ENCODE measurements around the gene SLC4A1.
A peak's percentile ranks its signal among the peaks of the same experiment; 100 is the strongest.

Gene SLC4A1

DNA sequence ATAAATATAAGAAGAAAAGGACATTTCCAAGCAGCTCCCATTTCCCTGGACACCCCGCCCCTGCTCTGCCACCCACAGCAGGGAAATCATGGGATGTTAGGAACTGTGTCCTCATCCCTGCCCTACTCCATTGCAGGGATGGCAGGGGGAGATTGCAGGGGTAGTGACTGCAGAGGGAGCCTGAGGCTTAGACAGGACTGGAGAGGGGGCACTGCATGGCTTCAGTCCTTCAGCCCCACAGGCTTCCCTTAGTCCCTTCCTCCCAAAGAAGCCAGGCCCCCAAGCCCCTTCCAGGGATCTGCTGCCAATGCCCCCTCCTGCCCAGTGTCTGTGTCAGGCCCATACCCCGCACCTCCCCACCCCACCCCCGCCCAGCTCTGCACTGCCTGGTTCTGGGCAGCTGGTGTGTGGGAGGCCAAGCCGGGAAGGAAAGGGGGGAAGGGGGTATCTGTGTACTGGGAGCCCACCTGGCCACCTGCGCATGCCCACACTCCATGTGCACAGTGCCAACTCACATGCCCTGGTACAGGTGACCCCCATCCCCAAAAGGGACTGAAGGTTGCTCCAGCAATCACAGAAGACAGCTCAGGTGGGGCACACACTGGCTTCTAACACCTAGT, 43.7 kb upstream of the SLC4A1 start:
- H3K9ac ChIP-seq: no peak overlapping the region
- H3K27me3 ChIP-seq: peaks cover 56 to 89% (median 80%) of the 10 kb centered on the region in 11 experiments
- H3K4me1 ChIP-seq: peaks cover 9 to 33% (median 17%) of the 10 kb centered on the region in 10 experiments

DNA sequence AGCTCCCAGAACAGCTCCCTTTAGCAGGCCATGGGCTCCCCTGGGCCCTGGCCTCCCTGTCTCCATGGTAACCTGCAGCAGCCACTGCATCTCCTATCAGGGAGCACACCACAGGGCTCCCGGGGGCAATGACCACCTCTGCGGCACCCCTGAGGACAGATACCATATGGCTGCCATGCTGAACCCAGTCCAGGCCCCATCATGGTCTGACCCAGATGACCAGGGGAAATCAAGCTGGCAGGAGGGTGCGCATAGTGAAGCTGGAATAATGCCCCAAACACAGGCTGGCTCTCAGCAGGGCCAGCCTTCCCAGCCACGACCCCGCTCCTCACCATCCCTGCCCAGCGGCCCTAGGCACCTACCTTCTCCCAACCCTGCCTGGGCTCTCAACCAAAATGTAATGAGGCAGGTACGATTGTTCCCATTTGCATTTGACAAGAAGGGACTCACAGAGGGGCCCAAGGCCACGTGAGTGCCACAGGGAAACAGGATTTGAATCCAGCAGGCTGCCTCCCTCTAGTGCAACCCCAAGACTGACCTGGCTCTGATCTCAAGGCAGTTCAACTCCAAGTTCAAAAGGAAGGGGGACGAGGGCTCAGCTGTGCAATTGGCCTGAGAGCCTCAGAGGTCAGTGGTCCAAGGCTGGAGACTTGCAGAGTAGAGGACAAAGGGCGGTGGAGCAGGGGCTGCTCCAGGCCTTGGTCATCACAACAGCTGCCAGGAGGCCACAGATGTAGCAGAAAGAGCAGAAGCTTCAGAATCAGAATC, 42.9 kb upstream of the SLC4A1 start:
- Histone ChIP-seq H4K20me1 (peaks cover 0 to 44% (median 9%) of the 10 kb centered on the region in 11 experiments; a peak in 13 of 22 replicates), H3K36me3 (no peaks in the 10 kb centered on the region), H3K27ac (no peak overlapping the region), H3K4me2 (no peak overlapping the region; a peak in 1 of 22 replicates), H3K4me1 (peaks cover 9 to 30% (median 17%) of the 10 kb centered on the region in 10 experiments), H3K9ac (no peak overlapping the region), H3K27me3 (peaks cover 48 to 84% (median 73%) of the 10 kb centered on the region in 11 experiments), H3K9me3 (replicated peaks in 1 of 11) (no peaks in the 10 kb centered on the region), H3K4me3 (no peak overlapping the region)
- no peak for TF ChIP-seq Cebpa-rat (IDR thresholded peaks at IDR 0.05)

More for the DNA sequence above, 43.7 kb upstream of the SLC4A1 start:
- no peak overlapping the region for H3K27ac ChIP-seq
- no peak for TF ChIP-seq Cebpa-rat (IDR thresholded peaks at IDR 0.05)
- no peaks in the 10 kb centered on the region for H3K36me3 ChIP-seq
- H3K4me3 ChIP-seq: no peak overlapping the region
- peaks cover 0 to 53% (median 12%) of the 10 kb centered on the region in 11 experiments; a peak in 13 of 22 replicates for H4K20me1 ChIP-seq
- no peaks in the 10 kb centered on the region for H3K9me3 ChIP-seq (replicated peaks in 1 of 11)
- no peak overlapping the region for H3K4me2 ChIP-seq

DNA sequence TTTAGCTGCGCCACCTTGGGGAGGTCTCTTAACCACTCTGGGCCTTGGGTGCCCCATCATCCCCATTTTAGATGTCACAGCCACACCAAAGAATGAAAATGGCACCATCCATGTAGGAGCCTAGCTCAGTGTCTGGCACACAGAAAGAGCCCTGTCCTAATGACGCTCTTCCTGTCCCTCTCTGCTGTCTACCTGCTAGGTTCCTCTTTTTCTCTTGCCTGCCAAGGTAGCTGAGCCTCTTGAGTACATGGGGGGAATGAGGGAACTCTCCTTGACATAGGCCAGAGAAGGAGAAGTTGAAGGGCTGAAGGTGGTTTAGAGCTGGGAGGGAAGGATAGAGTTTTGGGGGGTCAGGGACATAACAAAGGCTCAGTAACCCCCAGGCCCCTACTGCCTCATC, 42.3 kb upstream of the SLC4A1 start:
- Histone ChIP-seq H3K9ac (no peak overlapping the region), H4K20me1 (peaks cover 0 to 43% (median 8%) of the 10 kb centered on the region in 11 experiments; a peak in 12 of 22 replicates), H3K4me3 (no peak overlapping the region), H3K36me3 (no peaks in the 10 kb centered on the region), H3K27ac (no peak overlapping the region), H3K27me3 (peaks cover 41 to 78% (median 67%) of the 10 kb centered on the region in 11 experiments), H3K4me1 (peaks cover 9 to 28% (median 17%) of the 10 kb centered on the region in 10 experiments), H3K9me3 (replicated peaks in 1 of 11) (no peaks in the 10 kb centered on the region), H3K4me2 (no peak overlapping the region; a peak in 2 of 22 replicates)
- TF ChIP-seq Cebpa-rat (IDR thresholded peaks at IDR 0.05): no peak

DNA sequence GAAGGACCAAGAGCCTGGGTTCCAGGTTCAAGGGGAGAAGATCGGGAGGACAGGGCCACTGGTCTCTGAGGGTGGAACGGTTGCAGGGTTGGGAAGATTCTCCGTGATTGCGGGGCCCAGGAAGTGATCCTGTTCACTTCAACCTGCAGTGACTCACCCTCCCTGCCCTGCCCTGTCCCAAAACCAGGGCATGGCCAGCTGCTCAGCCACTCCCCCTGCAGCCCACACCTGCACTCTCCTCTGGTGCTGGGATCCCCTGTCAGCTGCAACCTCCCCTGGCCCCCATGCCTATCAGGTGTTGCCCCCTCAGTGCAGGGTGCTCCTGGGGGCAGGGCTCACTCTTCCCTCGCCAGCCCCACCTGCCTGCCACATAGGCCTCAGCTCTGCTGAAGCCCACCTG, 41.5 kb upstream of the SLC4A1 start:
- H3K36me3 ChIP-seq: no peaks in the 10 kb centered on the region
- TF ChIP-seq Cebpa-rat (IDR thresholded peaks at IDR 0.05): no peak
- no peaks in the 10 kb centered on the region for H3K9me3 ChIP-seq (replicated peaks in 1 of 11)
- no peak overlapping the region for H3K27ac ChIP-seq
- H3K4me1 ChIP-seq: peaks cover 9 to 28% (median 17%) of the 10 kb centered on the region in 10 experiments
- H3K4me2 ChIP-seq: peak overlapping the region in 10 of 11 experiments; percentile 36 to 92 (median 84); a peak in 15 of 22 replicates
- H3K4me3 ChIP-seq: no peak overlapping the region
- peaks cover 0 to 38% (median 8%) of the 10 kb centered on the region in 11 experiments; a peak in 12 of 22 replicates for H4K20me1 ChIP-seq
- H3K9ac ChIP-seq: no peak overlapping the region
- peaks cover 34 to 71% (median 60%) of the 10 kb centered on the region in 11 experiments for H3K27me3 ChIP-seq

DNA sequence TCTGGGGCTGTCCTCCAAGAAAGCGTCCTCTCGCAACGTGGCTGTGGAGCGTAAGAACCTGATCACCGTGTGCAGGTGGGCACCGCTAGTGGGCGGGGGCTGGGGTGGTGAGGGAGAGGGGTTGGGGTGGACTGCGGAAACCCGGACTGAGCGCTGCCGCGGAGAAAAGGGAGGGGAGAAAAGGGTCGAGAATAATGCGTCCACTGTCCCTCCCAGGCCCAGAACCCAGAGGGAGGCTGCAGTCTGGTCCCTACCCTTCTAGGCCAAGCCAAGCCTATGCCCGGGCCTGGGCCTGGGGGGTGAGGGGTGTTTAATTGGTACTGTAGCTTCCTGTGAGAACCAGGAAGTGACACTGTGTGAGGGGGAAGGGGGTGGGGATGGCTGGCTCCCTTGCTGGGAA, 40.9 kb upstream of the SLC4A1 start:
- H3K27me3 ChIP-seq: peaks cover 28 to 65% (median 54%) of the 10 kb centered on the region in 11 experiments
- peak overlapping the region in 7 of 10 experiments; percentile 32 to 67 (median 53); a peak in 11 of 20 replicates for H3K4me3 ChIP-seq
- H3K4me2 ChIP-seq: peak overlapping the region; percentile 36 to 92 (median 85); a peak in 20 of 22 replicates
- peaks cover 9 to 28% (median 17%) of the 10 kb centered on the region in 10 experiments for H3K4me1 ChIP-seq
- no peaks in the 10 kb centered on the region for H3K36me3 ChIP-seq
- H3K9ac ChIP-seq: no peak overlapping the region
- no peak overlapping the region for H3K27ac ChIP-seq
- H3K9me3 ChIP-seq (replicated peaks in 1 of 11): no peaks in the 10 kb centered on the region
- peaks cover 0 to 34% (median 8%) of the 10 kb centered on the region in 11 experiments; a peak in 12 of 22 replicates for H4K20me1 ChIP-seq
- no peak for TF ChIP-seq Cebpa-rat (IDR thresholded peaks at IDR 0.05)

DNA sequence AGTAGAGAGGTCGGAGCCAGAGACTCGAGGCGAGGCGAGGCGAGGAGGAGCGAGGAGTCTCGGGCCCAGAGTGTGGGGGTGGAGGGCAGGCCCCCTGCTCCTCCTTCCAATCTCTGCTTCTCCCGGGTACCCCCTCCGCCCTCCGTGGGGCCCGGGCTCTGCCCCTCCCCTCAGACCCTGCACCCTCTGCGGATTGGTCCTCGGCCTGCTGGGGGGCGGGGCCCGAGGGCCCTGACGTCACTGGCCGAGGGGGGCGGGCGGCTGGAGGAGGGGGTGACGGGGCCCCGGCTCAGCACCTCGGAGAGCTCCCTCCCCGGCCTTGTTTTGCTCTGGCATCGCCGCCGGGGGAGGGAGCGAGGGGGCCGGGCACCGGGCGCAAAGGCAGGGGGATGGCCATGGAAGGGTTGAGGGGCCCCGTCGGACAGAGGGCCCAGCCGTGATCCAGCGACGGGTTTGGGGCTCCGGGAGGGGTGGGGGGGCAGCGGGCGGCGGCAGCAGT, 40.4 kb upstream of the SLC4A1 start, which contains the start of gene RUNDC3A:
Gene RUNDC3A (plus strand): TSS at position 282 of the 499 bp plus-strand sequence. CDS start 232 bp downstream, outside the sequence.
- Histone ChIP-seq H3K4me3 (peak within 1 kb of the TSS; percentile 45 to 67 (median 52); a peak in 18 of 20 replicates), H3K9ac (peak within 1 kb of the TSS in 1 of 11 experiments; percentile 31; a peak in 2 of 22 replicates), H3K27me3 (peaks cover 23 to 60% (median 49%) of the 10 kb centered on the region in 11 experiments), H3K9me3 (replicated peaks in 1 of 11) (no peaks in the 10 kb centered on the region), H3K4me1 (peaks cover 9 to 28% (median 17%) of the 10 kb centered on the region in 10 experiments), H4K20me1 (peaks cover 0 to 29% (median 8%) of the 10 kb centered on the region in 11 experiments; a peak in 12 of 22 replicates), H3K4me2 (peak within 1 kb of the TSS; percentile 71 to 93 (median 87)), H3K27ac (no peak within 1 kb of the TSS), H3K36me3 (no peaks in the 10 kb centered on the region)
- no peak for TF ChIP-seq Cebpa-rat (IDR thresholded peaks at IDR 0.05)

DNA sequence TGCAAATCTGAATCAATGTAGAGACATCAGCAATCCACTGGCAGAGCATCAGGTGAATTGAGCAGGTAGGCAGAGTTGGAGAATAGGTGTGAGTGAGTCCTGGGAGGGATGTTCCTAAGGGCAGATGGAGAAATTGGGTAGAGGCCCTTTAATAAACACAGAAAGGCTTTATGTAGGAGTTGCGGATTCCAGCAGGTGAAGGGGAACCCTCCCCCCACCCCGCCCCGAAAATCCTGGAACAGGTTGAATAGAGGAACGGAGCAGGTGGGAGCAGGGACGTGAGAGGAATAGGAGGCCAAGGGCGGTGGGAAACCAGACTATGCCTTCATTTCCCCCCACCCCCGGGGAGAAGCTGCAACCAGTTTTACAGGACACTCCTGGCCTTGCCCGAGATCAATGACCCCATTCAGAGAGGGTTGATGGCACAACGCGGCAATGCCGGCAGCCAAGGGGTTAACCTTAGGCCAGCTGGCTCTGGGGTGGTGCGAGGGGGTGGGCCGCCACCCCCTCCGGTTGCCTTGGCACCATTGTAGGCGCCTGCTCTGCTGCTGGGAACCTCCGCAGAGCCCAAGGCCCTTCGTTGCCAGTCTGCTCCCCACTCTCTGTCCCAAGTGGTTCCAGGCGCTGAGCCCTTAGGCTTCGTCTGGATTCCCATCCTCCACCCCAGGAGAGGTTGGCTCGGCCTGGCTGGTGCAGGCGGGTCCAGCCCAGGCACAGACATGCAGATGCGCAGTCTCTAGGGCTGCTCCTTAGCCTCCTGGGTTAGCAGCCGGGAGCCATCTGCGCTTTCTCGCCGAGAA, 39.7 kb upstream of the SLC4A1 start:
- H3K36me3 ChIP-seq: no peaks in the 10 kb centered on the region
- no peaks in the 10 kb centered on the region for H3K9me3 ChIP-seq (replicated peaks in 1 of 11)
- H3K9ac ChIP-seq: peak overlapping the region in 1 of 11 experiments; percentile 31; a peak in 2 of 22 replicates
- H4K20me1 ChIP-seq: peaks cover 0 to 25% (median 5%) of the 10 kb centered on the region in 11 experiments; a peak in 12 of 22 replicates
- peaks cover 9 to 28% (median 17%) of the 10 kb centered on the region in 10 experiments for H3K4me1 ChIP-seq
- H3K27ac ChIP-seq: no peak overlapping the region
- H3K4me3 ChIP-seq: peak overlapping the region; percentile 31 to 67 (median 52); a peak in 14 of 20 replicates
- peaks cover 16 to 52% (median 41%) of the 10 kb centered on the region in 11 experiments for H3K27me3 ChIP-seq
- no peak for TF ChIP-seq Cebpa-rat (IDR thresholded peaks at IDR 0.05)
- peak overlapping the region; percentile 71 to 93 (median 87) for H3K4me2 ChIP-seq

DNA sequence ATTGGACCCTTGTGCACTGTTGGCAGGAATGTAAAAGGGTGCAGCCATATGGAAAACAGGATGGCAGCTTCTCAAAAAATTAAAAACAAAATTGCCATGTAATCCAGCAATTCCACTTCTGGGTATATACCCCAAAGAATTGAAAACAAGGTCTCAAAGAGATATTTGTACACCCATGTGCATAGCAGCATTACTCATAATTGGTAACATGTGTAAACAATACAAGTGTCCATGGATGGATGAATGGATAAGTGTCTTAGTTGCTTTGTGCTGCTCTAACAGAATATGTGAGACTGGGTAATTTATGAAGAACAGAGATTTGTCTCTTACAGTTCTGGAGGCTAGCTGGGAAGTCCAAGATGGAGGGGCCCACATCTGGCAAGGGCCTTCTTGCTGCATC, 36.7 kb upstream of the SLC4A1 start:
- Histone ChIP-seq H4K20me1 (peaks cover 0 to 15% (median 4%) of the 10 kb centered on the region in 11 experiments; a peak in 9 of 22 replicates), H3K9ac (no peak overlapping the region), H3K4me2 (no peak overlapping the region), H3K4me3 (no peak overlapping the region), H3K4me1 (peaks cover 9 to 18% (median 16%) of the 10 kb centered on the region in 10 experiments), H3K9me3 (replicated peaks in 1 of 11) (no peaks in the 10 kb centered on the region), H3K36me3 (no peaks in the 10 kb centered on the region), H3K27me3 (peaks cover 11 to 25% (median 17%) of the 10 kb centered on the region in 11 experiments), H3K27ac (no peak overlapping the region)
- TF ChIP-seq Cebpa-rat (IDR thresholded peaks at IDR 0.05): no peak
